ENCODE data around the gene TOM1L1.

- TF ChIP-seq CTCF (IDR thresholded peaks at IDR 0.05) (no peak), POLR2A (IDR thresholded peaks at IDR 0.05) (no peak)
Measured at GRCh38 chr17:54982399-54982798, 81.7 kb downstream of the TOM1L1 start.

Measured in right lobe of liver (tissue), 4 donors.